HFFc6 (cell line): Measurements from ENCODE around the gene POC1A. TPM values are rescaled to one million over a fixed set of nuclear protein-coding genes. Genes with fewer than 3 reads are reported as not detected.
A peak's percentile ranks its signal among the peaks of the same experiment; 100 is the strongest.
"Not testable (repeated sequence)": the region's sequence is repeated elsewhere in the genome, so short reads cannot be mapped to it uniquely, and the experiment has no call there.

Source experiments
- DNase-seq: peaks from one replicate; pipeline ENCODE4 v3.0.0-alpha.2; 2018
- H3K27ac Mint-ChIP-seq: 2 replicates; pipeline ENCODE4 v1.8.0; 2020; ENCODE audit warnings: mild to moderate bottlenecking, mixed read lengths
- H3K27me3 Mint-ChIP-seq: 2 replicates; pipeline ENCODE4 v1.8.0; 2021; ENCODE audit warnings: mild to moderate bottlenecking, moderate library complexity, mixed read lengths; ENCODE audit not compliant: insufficient read depth
- H3K36me3 Mint-ChIP-seq: 2 replicates; pipeline ENCODE4 v1.8.0; 2021; ENCODE audit warnings: low read depth, mixed read lengths
- H3K4me1 Mint-ChIP-seq: 2 replicates; pipeline ENCODE4 v1.8.0; 2020; ENCODE audit warnings: low read depth, mixed read lengths
- H3K4me3 Mint-ChIP-seq: 2 replicates; pipeline ENCODE4 v1.8.0; 2020; ENCODE audit warnings: mild to moderate bottlenecking, moderate library complexity, mixed read lengths
- H3K9me3 Mint-ChIP-seq: 2 replicates; pipeline ENCODE4 v1.8.0; 2020; ENCODE audit warnings: mild to moderate bottlenecking, mixed read lengths
- CTCF ChIP-seq: fragments of 200-600 bp; sonication (generic); IDR thresholded peaks from 2 replicates; pipeline ENCODE4 v1.5.0; 2021; ENCODE audit warnings: antibody characterized with exemption, mild to moderate bottlenecking
- total RNA-seq, 6 experiments: library from RNA; stranded (reverse); fragmentation: NEBNext Ultra II Directional; extraction: Animal tissue kit (Norgen Biotek cat#: 25700); gene quantifications; 2 replicates in 1 of 6; 3 replicates in 5 of 6; pipeline ENCODE4 v1.2.3, GENCODE V29; 2021

POC1A gene
- total RNA-seq, 6 experiments from 2014 or later = 11.0 to 21.3 (median 20.5) TPM

- Mint-ChIP-seq H3K27ac (no peak overlapping the region), H3K9me3 (no peaks in the 10 kb centered on the region), H3K4me1 (no peaks in the 10 kb centered on the region), H3K4me3 (no peak overlapping the region), H3K27me3 (peaks cover 9% of the 10 kb centered on the region), H3K36me3 (no peaks in the 10 kb centered on the region)
- no peak for TF ChIP-seq CTCF
- no peak for DNase-seq
Measured at GRCh38 chr3:52183786-52184445, 29.7 kb upstream of the POC1A start.

GRCh38 chr3:52182691-52183090 lies 28.5 kb upstream of the POC1A start:
- H3K36me3 Mint-ChIP-seq = no peaks in the 10 kb centered on the region
- no peak for DNase-seq
- H3K9me3 Mint-ChIP-seq = no peaks in the 10 kb centered on the region
- peaks cover 17% of the 10 kb centered on the region for H3K27me3 Mint-ChIP-seq
- no peak for TF ChIP-seq CTCF
- no peak overlapping the region for H3K27ac Mint-ChIP-seq
- no peak overlapping the region for H3K4me3 Mint-ChIP-seq
- H3K4me1 Mint-ChIP-seq = no peaks in the 10 kb centered on the region

GRCh38 chr3:52182196-52182595 lies 28.0 kb upstream of the POC1A start:
- Mint-ChIP-seq H3K27me3 (peaks cover 17% of the 10 kb centered on the region), H3K4me3 (no peak overlapping the region), H3K9me3 (no peaks in the 10 kb centered on the region), H3K36me3 (no peaks in the 10 kb centered on the region), H3K27ac (no peak overlapping the region), H3K4me1 (no peaks in the 10 kb centered on the region)
- no peak for DNase-seq
- no peak for TF ChIP-seq CTCF

GRCh38 chr3:52181543-52181942 lies 27.3 kb upstream of the POC1A start:
- DNase-seq = peak; percentile 39
- no peaks in the 10 kb centered on the region for H3K4me1 Mint-ChIP-seq

GRCh38 chr3:52178537-52178936 lies 24.3 kb upstream of the POC1A start:
- H3K27me3 Mint-ChIP-seq = peaks cover 21% of the 10 kb centered on the region
- DNase-seq = no peak
- peaks cover 6% of the 10 kb centered on the region for H3K4me1 Mint-ChIP-seq
- H3K36me3 Mint-ChIP-seq = no peaks in the 10 kb centered on the region
- no peak overlapping the region for H3K27ac Mint-ChIP-seq
- H3K9me3 Mint-ChIP-seq = no peaks in the 10 kb centered on the region
- TF ChIP-seq CTCF = no peak
- no peak overlapping the region for H3K4me3 Mint-ChIP-seq

More at GRCh38 chr3:52181543-52181942, 27.3 kb upstream of the POC1A start:
- no peaks in the 10 kb centered on the region for H3K36me3 Mint-ChIP-seq
- H3K4me3 Mint-ChIP-seq = no peak overlapping the region
- no peak for TF ChIP-seq CTCF
- peaks cover 17% of the 10 kb centered on the region for H3K27me3 Mint-ChIP-seq
- no peak overlapping the region for H3K27ac Mint-ChIP-seq
- no peaks in the 10 kb centered on the region for H3K9me3 Mint-ChIP-seq

GRCh38 chr3:52178126-52178525 lies 23.9 kb upstream of the POC1A start:
- H3K4me1 Mint-ChIP-seq, DNase-seq, H3K9me3 Mint-ChIP-seq, H3K36me3 Mint-ChIP-seq, H3K27ac Mint-ChIP-seq, H3K4me3 Mint-ChIP-seq: not testable (repeated sequence)
- peaks cover 21% of the 10 kb centered on the region for H3K27me3 Mint-ChIP-seq
